ENCODE results near the gene XYLB. TPM values are rescaled to one million over a fixed set of nuclear protein-coding genes. Genes with fewer than 3 reads are reported as not detected.

XYLB gene
- total and polyA plus RNA-seq, 2 of the 13 experiments (the other 11 are each of a cell fraction or from before 2014, with no cell fraction given), result 25.9 to 30.0 TPM

- TF ChIP-seq SOX6 (IDR thresholded peaks at IDR 0.05), result no peak
- peak; percentile 33; the same call in 1 of the 2 replicates for TF ChIP-seq SOX6 (CRISPR knock-in tag; IDR thresholded peaks at IDR 0.05)
- TF ChIP-seq KDM2A (CRISPR knock-in tag; IDR thresholded peaks at IDR 0.05; ENCODE audit: borderline replicate concordance, low read depth), result peak; percentile 71; the same call in 1 of the 2 replicates
- TF ChIP-seq MXI1 (IDR thresholded peaks at IDR 0.05; ENCODE audit: borderline replicate concordance, low read depth, low read length), result peak; percentile 71; the same call in 1 of the 3 replicates
- no peak for TF ChIP-seq PRDM4 (CRISPR knock-in tag; IDR thresholded peaks at IDR 0.05; ENCODE audit: borderline replicate concordance)
- TF ChIP-seq ZNF280D (CRISPR knock-in tag; IDR thresholded peaks at IDR 0.05), result 0 out of 2 replicates have a peak, but pooled peaks have one; percentile 9
- peak; percentile 26; the same call in 1 of the 2 replicates for TF ChIP-seq ZFP91 (CRISPR knock-in tag; IDR thresholded peaks at IDR 0.05; ENCODE audit: borderline replicate concordance)
- 0 out of 2 replicates have a peak, but pooled peaks have one; percentile 23 for TF ChIP-seq MXD4 (CRISPR knock-in tag; IDR thresholded peaks at IDR 0.05)
- 0 out of 2 replicates have a peak, but pooled peaks have one; percentile 30 for TF ChIP-seq ZNF33B (CRISPR knock-in tag; IDR thresholded peaks at IDR 0.05)
- peak; percentile 55; the same call in 1 of the 2 replicates for TF ChIP-seq TFDP1 (CRISPR knock-in tag; IDR thresholded peaks at IDR 0.05; ENCODE audit: borderline replicate concordance)
- 0 out of 2 replicates have a peak, but pooled peaks have one; percentile 21 for TF ChIP-seq NFIB (CRISPR knock-in tag; IDR thresholded peaks at IDR 0.05; ENCODE audit: borderline replicate concordance)
- peak; percentile 7 for TF ChIP-seq HNRNPLL (IDR thresholded peaks at IDR 0.05; ENCODE audit: low read depth, low read length, poor library complexity, severe bottlenecking)
- TF ChIP-seq PRDM10 (CRISPR knock-in tag; IDR thresholded peaks at IDR 0.05; ENCODE audit: low read depth), result peak; percentile 45; the same call in 1 of the 2 replicates
Measured at GRCh38 chr3:38453075-38453912, 106.7 kb downstream of the XYLB start, which contains the start of gene ACVR2B (continued).

Data from HepG2 (cell line).